PC-9 (cell line): ENCODE measurements around the gene KCNK4.

Experiments
- EZH2 ChIP-seq: fragments of 200-600 bp; sonication (generic); IDR thresholded peaks from 2 replicates; pipeline ENCODE4 v1.8.0; 2017; ENCODE audit warnings: antibody characterized with exemption, low read depth
- TF ChIP-seq, protein P1 (sequence below): fragments of 200-600 bp; sonication (generic); conservative IDR thresholded peaks from 2 replicates; pipeline ENCODE4 v1.6.1; 2017; ENCODE audit warnings: mixed run types, antibody characterized with exemption, mild to moderate bottlenecking, moderate library complexity

DNA sequence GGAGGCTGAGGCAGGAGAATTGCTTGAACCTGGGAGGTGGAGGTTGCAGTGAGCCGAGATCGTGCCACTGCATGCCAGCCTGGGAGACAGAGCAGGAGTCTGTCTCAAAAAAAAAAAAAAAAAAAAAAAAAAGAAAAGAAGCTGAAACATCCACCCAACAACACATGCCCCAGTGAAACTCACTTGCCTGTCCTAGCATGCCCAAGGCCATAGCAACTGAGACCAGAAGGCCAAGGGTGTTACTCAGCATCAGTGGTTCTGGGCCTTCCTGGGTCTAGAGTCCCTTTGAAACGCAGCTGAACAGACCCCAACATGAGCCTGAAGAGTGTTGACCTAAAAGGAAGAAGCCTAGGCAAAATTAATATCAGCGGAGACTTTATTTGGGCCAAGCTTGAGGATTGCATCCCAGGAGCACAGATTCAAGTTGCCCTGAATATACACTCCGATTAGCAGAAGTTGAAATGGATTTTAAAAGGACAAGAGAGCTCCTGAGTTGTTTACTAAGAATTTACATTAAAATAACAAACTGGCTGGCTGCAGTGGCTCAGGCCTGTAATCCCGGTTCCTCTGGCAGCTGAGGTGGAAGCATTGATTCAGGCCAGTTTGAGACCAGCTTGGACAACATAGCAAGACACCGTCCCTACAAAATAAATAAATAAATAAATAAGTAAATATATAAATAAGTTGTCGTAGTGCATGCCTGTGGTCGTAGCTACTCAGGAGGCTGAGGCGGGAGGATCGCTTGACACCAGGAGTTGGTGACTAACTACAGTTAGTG lies 33.8 kb downstream of the KCNK4 start:
- TF ChIP-seq, protein P1, sequence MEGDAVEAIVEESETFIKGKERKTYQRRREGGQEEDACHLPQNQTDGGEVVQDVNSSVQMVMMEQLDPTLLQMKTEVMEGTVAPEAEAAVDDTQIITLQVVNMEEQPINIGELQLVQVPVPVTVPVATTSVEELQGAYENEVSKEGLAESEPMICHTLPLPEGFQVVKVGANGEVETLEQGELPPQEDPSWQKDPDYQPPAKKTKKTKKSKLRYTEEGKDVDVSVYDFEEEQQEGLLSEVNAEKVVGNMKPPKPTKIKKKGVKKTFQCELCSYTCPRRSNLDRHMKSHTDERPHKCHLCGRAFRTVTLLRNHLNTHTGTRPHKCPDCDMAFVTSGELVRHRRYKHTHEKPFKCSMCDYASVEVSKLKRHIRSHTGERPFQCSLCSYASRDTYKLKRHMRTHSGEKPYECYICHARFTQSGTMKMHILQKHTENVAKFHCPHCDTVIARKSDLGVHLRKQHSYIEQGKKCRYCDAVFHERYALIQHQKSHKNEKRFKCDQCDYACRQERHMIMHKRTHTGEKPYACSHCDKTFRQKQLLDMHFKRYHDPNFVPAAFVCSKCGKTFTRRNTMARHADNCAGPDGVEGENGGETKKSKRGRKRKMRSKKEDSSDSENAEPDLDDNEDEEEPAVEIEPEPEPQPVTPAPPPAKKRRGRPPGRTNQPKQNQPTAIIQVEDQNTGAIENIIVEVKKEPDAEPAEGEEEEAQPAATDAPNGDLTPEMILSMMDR: no peak
- TF ChIP-seq EZH2: no peak
